Measurements from ENCODE around the gene GDF11. TPM values are rescaled to one million over a fixed set of nuclear protein-coding genes. Genes with fewer than 3 reads are reported as not detected.

The GDF11 gene
- polyA plus RNA-seq, 1 experiment = 4.2 TPM

DNA sequence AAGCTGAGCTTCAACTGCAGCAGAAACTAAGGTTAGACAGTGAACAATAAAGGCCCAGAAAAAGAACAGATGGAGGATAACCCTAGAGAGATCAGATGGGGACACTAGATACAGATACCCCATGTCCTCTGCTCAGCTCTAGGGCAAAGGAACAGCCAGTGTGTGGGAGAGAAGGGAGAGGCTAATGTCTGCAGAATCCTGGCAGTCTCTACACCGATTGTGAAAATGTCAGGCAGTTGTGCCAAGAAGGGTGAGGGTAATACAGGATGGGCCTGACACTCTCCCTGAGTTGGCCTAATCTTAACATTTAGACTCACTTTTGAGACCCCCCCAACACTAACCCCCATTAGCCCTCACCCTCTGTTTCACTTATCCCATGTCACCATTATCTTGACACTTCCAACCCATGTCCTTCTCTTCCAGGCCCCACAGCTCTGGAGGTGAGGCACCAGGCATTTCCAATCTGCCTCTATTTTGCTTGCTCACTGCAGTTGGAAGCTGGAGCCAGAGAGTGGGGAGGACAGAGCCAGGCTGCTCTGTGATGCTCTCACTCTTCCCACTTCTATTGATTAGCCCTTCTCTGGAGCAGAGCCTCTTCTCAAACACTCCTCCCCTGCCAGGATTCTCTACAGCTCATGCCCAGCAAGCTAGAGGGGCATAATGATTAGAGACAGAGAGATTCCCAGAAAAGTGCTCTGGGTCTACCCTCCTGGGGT is 30.1 kb upstream of the GDF11 start:
- H3K27me3 ChIP-seq (ENCODE audit: control insufficient read depth, insufficient read depth, low read length) = peaks cover 4% of the 10 kb centered on the region
- no peaks in the 10 kb centered on the region; the same call in 1 of the 2 replicates for H3K9me3 ChIP-seq (ENCODE audit: control insufficient read depth, insufficient read depth, low read length)
- POLR2A ChIA-PET = no interaction called here
- DNase-seq (ENCODE audit: low read depth, low spot score) = no peak
- TF ChIP-seq, protein P1, sequence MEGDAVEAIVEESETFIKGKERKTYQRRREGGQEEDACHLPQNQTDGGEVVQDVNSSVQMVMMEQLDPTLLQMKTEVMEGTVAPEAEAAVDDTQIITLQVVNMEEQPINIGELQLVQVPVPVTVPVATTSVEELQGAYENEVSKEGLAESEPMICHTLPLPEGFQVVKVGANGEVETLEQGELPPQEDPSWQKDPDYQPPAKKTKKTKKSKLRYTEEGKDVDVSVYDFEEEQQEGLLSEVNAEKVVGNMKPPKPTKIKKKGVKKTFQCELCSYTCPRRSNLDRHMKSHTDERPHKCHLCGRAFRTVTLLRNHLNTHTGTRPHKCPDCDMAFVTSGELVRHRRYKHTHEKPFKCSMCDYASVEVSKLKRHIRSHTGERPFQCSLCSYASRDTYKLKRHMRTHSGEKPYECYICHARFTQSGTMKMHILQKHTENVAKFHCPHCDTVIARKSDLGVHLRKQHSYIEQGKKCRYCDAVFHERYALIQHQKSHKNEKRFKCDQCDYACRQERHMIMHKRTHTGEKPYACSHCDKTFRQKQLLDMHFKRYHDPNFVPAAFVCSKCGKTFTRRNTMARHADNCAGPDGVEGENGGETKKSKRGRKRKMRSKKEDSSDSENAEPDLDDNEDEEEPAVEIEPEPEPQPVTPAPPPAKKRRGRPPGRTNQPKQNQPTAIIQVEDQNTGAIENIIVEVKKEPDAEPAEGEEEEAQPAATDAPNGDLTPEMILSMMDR (IDR thresholded peaks at IDR 0.05; ENCODE audit: low read depth, low read length) = no peak
- CTCF ChIA-PET = interaction anchor here (1.1 kb wide), 1 partner anchor 56 kb away, joined by 3 read pairs; no protein-coding TSS in a partner anchor
- H3K4me3 ChIP-seq (ENCODE audit: low read depth, low read length) = no peak overlapping the region
- no peak overlapping the region for H3K27ac ChIP-seq (ENCODE audit: low read depth, low read length)

- H3K4me3 ChIP-seq (ENCODE audit: low read depth, low read length) = no peak overlapping the region
- ChIA-PET CTCF (interaction anchor here (0.6 kb wide), 2 partner anchors 24 to 58 kb away, joined by 3 to 4 read pairs; no protein-coding TSS in a partner anchor), POLR2A (interaction anchor here (0.8 kb wide), 1 partner anchor 1354 kb away, joined by 4 read pairs; no protein-coding TSS in a partner anchor)
- H3K27me3 ChIP-seq (ENCODE audit: control insufficient read depth, insufficient read depth, low read length) = peaks cover 4% of the 10 kb centered on the region
- DNase-seq (ENCODE audit: low read depth, low spot score) = no peak
- TF ChIP-seq, protein P1 (IDR thresholded peaks at IDR 0.05; ENCODE audit: low read depth, low read length) = no peak
- H3K27ac ChIP-seq (ENCODE audit: low read depth, low read length) = peak overlapping the region; percentile 39
- H3K9me3 ChIP-seq (ENCODE audit: control insufficient read depth, insufficient read depth, low read length) = no peaks in the 10 kb centered on the region; the same call in 1 of the 2 replicates
Observed at GRCh38 chr12:55713721-55714120, 29.2 kb upstream of the GDF11 start.

DNA sequence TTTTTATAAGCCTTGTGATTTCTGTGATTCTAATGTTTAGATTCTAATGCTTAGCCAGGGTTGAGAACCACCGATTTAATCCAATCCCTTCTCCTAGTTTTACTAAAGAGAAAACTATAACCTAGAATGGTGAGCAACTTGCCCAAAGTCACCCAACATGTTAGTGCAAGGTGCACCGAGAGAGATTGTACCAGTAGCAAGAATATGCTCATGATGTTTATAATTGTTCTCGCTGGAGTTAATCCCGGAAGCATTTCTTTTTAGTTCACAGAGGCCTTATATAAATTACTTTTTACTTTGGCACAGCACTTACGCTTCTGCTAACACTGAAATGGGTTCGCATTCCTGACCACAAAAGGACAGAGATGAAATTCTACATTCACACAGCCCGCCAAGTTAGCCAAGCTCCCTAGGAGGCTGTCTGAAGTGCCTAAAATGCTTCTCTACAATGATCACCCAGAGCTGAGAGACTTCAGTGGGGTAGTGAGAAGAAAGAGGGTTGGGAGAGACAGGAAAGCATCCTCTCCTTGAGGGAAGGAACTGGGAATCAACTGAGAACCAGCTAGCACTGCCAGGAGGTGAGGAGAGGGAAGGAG is 27.7 kb upstream of the GDF11 start:
- ChIA-PET CTCF (interaction anchor here (1.0 to 1.1 kb wide), 2 partner anchors 10 to 59 kb away, joined by 3 read pairs; no protein-coding TSS in a partner anchor), POLR2A (interaction anchor here (3.9 kb wide), 1 partner anchor 14 kb away, joined by 20 read pairs; the partner anchor contains the start of gene CD63)
- Histone ChIP-seq H3K4me3 (ENCODE audit: low read depth, low read length) (peak overlapping the region; percentile 80), H3K9me3 (ENCODE audit: control insufficient read depth, insufficient read depth, low read length) (no peaks in the 10 kb centered on the region; the same call in 1 of the 2 replicates), H3K27me3 (ENCODE audit: control insufficient read depth, insufficient read depth, low read length) (no peaks in the 10 kb centered on the region), H3K27ac (ENCODE audit: low read depth, low read length) (peak overlapping the region; percentile 93)
- TF ChIP-seq, protein P1 (IDR thresholded peaks at IDR 0.05; ENCODE audit: low read depth, low read length) = no peak
- DNase-seq (ENCODE audit: low read depth, low spot score) = no peak

DNA sequence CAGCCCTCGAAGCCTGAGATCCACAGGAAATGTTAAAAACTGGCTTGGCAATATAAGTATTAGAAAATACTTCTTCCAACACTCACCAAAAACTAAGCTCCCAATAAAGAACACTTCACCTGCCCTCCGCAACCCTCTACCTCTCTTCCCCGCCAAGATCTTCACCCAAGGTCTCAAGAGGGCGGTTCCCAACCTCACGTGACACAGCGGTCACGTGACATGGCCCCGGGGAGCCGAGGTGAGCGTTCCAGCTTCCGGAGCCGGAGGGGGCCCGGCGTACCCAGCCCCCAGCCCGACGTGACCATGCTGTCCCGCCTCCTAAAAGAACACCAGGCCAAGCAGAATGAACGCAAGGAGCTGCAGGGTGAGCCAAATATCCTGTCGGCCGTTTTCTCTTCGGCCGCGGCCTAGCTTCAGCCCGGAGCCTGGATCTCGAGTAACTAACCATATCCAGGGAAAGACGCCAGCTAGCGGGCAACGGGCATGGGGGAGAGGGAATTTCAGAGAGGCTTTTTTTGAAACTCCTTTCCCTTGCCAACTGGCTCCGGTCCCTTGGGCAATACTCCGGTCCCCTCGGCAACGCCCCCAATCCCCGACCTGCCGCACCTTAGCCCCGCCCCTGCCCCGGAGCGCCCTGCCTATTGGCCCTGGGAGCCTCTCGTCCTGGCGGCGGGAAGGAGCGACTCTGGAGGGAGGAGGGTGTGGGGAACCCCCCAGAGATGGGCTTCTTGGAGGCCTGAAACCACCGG is 26.9 kb upstream of the GDF11 start, which contains the start of gene BLOC1S1:
Gene BLOC1S1 (plus strand): TSS at position 214 of the 749 bp plus-strand sequence. CDS start 6 bp downstream, at position 220.
- no peaks in the 10 kb centered on the region; the same call in 1 of the 2 replicates for H3K9me3 ChIP-seq (ENCODE audit: control insufficient read depth, insufficient read depth, low read length)
- no peaks in the 10 kb centered on the region for H3K27me3 ChIP-seq (ENCODE audit: control insufficient read depth, insufficient read depth, low read length)
- DNase-seq (ENCODE audit: low read depth, low spot score) = peak; percentile 86
- ChIA-PET CTCF (interaction anchor here (1.0 to 1.1 kb wide), 2 partner anchors 9 to 60 kb away, joined by 3 read pairs; no protein-coding TSS in a partner anchor), POLR2A (interaction anchor here (3.9 kb wide), 1 partner anchor 14 kb away, joined by 20 read pairs; the partner anchor contains the start of gene CD63)
- H3K27ac ChIP-seq (ENCODE audit: low read depth, low read length) = peak within 1 kb of the TSS; percentile 93
- TF ChIP-seq, protein P1 (IDR thresholded peaks at IDR 0.05; ENCODE audit: low read depth, low read length) = no peak
- peak within 1 kb of the TSS; percentile 80 for H3K4me3 ChIP-seq (ENCODE audit: low read depth, low read length)

Measured in AG04450 (cell line).